Measurements from ENCODE around the gene PERM1. TPM values are rescaled to one million over a fixed set of nuclear protein-coding genes. Genes with fewer than 3 reads are reported as not detected.

PERM1 gene
- total and polyA plus RNA-seq, 2 of the 13 experiments (the other 11 are each of a cell fraction or from before 2014, with no cell fraction given), result 0.04 to 0.29 TPM

DNA sequence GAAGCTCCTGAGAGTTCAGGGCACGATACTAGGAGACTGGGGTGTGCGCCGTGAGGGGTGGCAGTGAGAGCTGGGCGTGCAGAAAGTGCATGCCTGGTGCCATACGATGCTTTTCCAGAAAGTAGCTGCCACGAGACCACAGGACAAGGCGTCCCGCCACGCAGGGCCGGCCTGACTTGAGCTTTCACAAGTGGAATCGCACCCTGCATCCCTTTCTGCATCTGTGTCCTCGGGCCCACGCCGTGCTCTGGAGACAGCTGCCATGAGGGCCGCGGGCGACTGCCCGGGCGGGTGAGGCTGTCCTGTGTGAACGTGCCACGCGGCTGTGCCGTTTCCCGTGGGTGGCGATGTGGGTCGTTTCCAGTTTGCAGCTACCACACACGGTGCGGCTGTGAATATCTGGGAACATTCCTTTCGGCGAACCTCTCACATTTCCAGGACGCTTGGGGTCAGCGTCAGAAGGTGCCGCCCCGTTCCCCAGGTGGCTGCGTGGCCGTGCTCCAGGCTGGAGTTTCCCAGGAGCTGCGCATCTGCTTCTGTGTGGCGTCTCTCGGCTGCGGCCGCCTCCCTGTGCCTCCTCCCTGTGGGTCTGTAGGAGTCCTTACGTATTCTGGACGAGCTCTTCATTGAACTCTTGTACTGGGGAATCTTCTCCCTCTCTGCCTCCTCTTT is 1.0 kb upstream of the PERM1 start:
- FAIRE-seq, result no peak
- 55% methylated on average over 14 of the region's 43 CpGs for WGBS (ENCODE audit: low lambda C conversion rate)
- no TSS peak for BruUV-seq (replicated peaks)
- TF ChIP-seq TCF7 (IDR thresholded peaks at IDR 0.05; ENCODE audit: low read depth) (no peak), ARNT (IDR thresholded peaks at IDR 0.05) (no peak), HMGA1 (CRISPR knock-in tag; conservative IDR thresholded peaks at IDR 0.05) (no peak)
- TF ChIP-seq, protein P1, sequence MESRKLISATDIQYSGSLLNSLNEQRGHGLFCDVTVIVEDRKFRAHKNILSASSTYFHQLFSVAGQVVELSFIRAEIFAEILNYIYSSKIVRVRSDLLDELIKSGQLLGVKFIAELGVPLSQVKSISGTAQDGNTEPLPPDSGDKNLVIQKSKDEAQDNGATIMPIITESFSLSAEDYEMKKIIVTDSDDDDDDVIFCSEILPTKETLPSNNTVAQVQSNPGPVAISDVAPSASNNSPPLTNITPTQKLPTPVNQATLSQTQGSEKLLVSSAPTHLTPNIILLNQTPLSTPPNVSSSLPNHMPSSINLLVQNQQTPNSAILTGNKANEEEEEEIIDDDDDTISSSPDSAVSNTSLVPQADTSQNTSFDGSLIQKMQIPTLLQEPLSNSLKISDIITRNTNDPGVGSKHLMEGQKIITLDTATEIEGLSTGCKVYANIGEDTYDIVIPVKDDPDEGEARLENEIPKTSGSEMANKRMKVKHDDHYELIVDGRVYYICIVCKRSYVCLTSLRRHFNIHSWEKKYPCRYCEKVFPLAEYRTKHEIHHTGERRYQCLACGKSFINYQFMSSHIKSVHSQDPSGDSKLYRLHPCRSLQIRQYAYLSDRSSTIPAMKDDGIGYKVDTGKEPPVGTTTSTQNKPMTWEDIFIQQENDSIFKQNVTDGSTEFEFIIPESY (CRISPR knock-in tag; IDR thresholded peaks at IDR 0.05), result peak; percentile 19; the same call in 1 of the 2 replicates
- DNase-seq (ENCODE audit: low spot score), result no peak
- Histone ChIP-seq H3K9ac (ENCODE audit: insufficient read depth, low read depth, low read length) (no peak overlapping the region), H4K20me1 (ENCODE audit: insufficient read depth, low read length) (no peaks in the 10 kb centered on the region), H3K27me3 (ENCODE audit: control insufficient read depth in 1 of 2, insufficient read depth in 2 of 2, low read length in 2 of 2) (peaks cover 22 to 60% of the 10 kb centered on the region in 2 experiments), H3K4me3 (replicated peaks in 1 of 3; ENCODE audit: insufficient read depth in 1 of 3, low read depth in 2 of 3, low read length in 3 of 3) (peak overlapping the region in 1 of 3 experiments; percentile 70; a peak in 1 of 6 replicates), H3K36me3 (replicated peaks in 1 of 2; ENCODE audit: control insufficient read depth in 1 of 2, insufficient read depth in 2 of 2, low read length in 2 of 2) (no peaks in the 10 kb centered on the region), H3K79me2 (ENCODE audit: insufficient read depth, low read length) (no peaks in the 10 kb centered on the region), H3K4me1 (ENCODE audit: insufficient read depth, low read length) (peaks cover 45% of the 10 kb centered on the region), H3K9me3 (ENCODE audit: low read length) (no peaks in the 10 kb centered on the region), H3K4me2 (ENCODE audit: low read depth, low read length) (peak overlapping the region; percentile 74), H3K27ac (ENCODE audit: extremely low read length, insufficient read depth, low read length) (no peak overlapping the region), H2AFZ (ENCODE audit: low read length) (no peak overlapping the region)
- in situ Hi-C loops (cut with HindIII; ENCODE audit: extremely low pct_ligation_motif_present, low pct_unique_long_range_greater_than_20kb), result no loop called here
- POLR2A ChIA-PET, result interaction anchor here (0.8 to 1.3 kb wide), 3 partner anchors 16 to 142 kb away, joined by 3 read pairs; partner anchors contain the start of gene PLEKHN1
- ATAC-seq, result no peak
- intact Hi-C loops (cut with micrococcal nuclease; ENCODE audit: unreplicated experiment), result no loop called here
- CTCF ChIA-PET (ENCODE audit: low intra/inter-chr PET ratio, low total read pairs), result interaction anchor here (2.4 kb wide), 1 partner anchor 81 kb away, joined by 8 read pairs; no protein-coding TSS in a partner anchor

DNA sequence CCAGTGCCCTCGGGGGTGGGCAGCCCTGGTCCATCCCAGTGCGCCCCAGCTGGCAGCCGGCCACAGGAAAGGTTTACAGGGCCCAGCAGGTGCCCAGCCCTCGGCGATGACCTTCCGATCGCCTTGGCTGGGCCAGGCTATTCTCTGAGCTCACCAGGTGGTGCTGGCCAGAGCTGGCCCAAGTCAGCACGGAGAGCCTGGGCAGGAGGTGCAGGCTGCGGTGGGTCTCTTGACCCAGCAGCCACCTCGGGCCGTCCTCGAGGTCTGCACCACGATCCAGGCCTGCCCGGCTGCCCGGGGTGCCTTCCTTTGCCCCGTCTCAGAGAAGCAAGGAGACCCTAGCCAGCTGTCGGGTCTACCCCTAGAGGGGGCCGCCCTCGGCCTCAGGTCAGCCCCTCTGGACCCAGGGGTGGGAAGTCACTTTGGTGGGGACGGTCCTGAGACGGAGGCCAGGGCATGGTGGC is 370 bp downstream of the PERM1 start:
- POLR2A ChIA-PET, result interaction anchor here (1.0 to 1.9 kb wide), 2 partner anchors 15 to 18 kb away, joined by 3 to 4 read pairs; partner anchors contain the start of genes HES4 and PLEKHN1
- no peak for FAIRE-seq
- in situ Hi-C loops (cut with HindIII; ENCODE audit: extremely low pct_ligation_motif_present, low pct_unique_long_range_greater_than_20kb), result no loop called here
- no peak for TF ChIP-seq KDM1A (CRISPR knock-in tag; IDR thresholded peaks at IDR 0.05)
- 0 out of 2 replicates have a peak, but pooled peaks have one; percentile 28 for TF ChIP-seq PITX1 (CRISPR knock-in tag; IDR thresholded peaks at IDR 0.05)
- no peak for TF ChIP-seq ZSCAN20 (CRISPR knock-in tag; IDR thresholded peaks at IDR 0.05; ENCODE audit: borderline replicate concordance)

More for the DNA sequence above, 370 bp downstream of the PERM1 start:
- H2AFZ ChIP-seq (ENCODE audit: low read length), result no peak overlapping the region
- no peaks in the 10 kb centered on the region for H3K79me2 ChIP-seq (ENCODE audit: insufficient read depth, low read length)
- H3K27ac ChIP-seq (ENCODE audit: extremely low read length, insufficient read depth, low read length), result no peak overlapping the region
- peaks cover 45% of the 10 kb centered on the region for H3K4me1 ChIP-seq (ENCODE audit: insufficient read depth, low read length)
- H3K9ac ChIP-seq (ENCODE audit: insufficient read depth, low read depth, low read length), result peak overlapping the region; percentile 15; the same call in 1 of the 2 replicates
- intact Hi-C loops (cut with micrococcal nuclease; ENCODE audit: unreplicated experiment), result no loop called here
- peak; percentile 9 for ATAC-seq
- BruUV-seq (replicated peaks), result no TSS peak
- H3K4me3 ChIP-seq (replicated peaks in 1 of 3; ENCODE audit: insufficient read depth in 1 of 3, low read depth in 2 of 3, low read length in 3 of 3), result peak overlapping the region in 1 of 3 experiments; percentile 70; a peak in 1 of 6 replicates
- DNase-seq (ENCODE audit: low spot score), result no peak
- 13% methylated on average over 3 of the region's 21 CpGs for WGBS (ENCODE audit: low lambda C conversion rate)
- CTCF ChIA-PET (ENCODE audit: low intra/inter-chr PET ratio, low total read pairs), result no interaction called here
- peaks cover 22 to 58% of the 10 kb centered on the region in 2 experiments for H3K27me3 ChIP-seq (ENCODE audit: control insufficient read depth in 1 of 2, insufficient read depth in 2 of 2, low read length in 2 of 2)
- no peaks in the 10 kb centered on the region for H4K20me1 ChIP-seq (ENCODE audit: insufficient read depth, low read length)
- no peaks in the 10 kb centered on the region for H3K9me3 ChIP-seq (ENCODE audit: low read length)
- peak overlapping the region; percentile 74 for H3K4me2 ChIP-seq (ENCODE audit: low read depth, low read length)
- no peaks in the 10 kb centered on the region for H3K36me3 ChIP-seq (replicated peaks in 1 of 2; ENCODE audit: control insufficient read depth in 1 of 2, insufficient read depth in 2 of 2, low read length in 2 of 2)
